ENCODE data around the gene MS4A3. TPM values are rescaled to one million over a fixed set of nuclear protein-coding genes. Genes with fewer than 3 reads are reported as not detected.
"Not testable (repeated sequence)": the region's sequence is repeated elsewhere in the genome, so short reads cannot be mapped to it uniquely, and the experiment has no call there.

Gene MS4A3
- total RNA-seq, 1 experiment from 2014 or later: not detected

- no peak for DNase-seq (ENCODE audit: low spot score)
- in situ Hi-C loops (cut with HindIII; ENCODE audit: low sequenced_read_pairs): no loop called here
Observed at GRCh38 chr11:60085909-60086308, 29.4 kb downstream of the MS4A3 start.

GRCh38 chr11:60087239-60087638 is 30.8 kb downstream of the MS4A3 start:
- no peak for DNase-seq (ENCODE audit: low spot score)
- in situ Hi-C loops (cut with HindIII; ENCODE audit: low sequenced_read_pairs): no loop called here

- in situ Hi-C loops (cut with HindIII; ENCODE audit: low sequenced_read_pairs): no loop called here
- DNase-seq (ENCODE audit: low spot score): no peak
Observed at GRCh38 chr11:60088364-60088763, 31.9 kb downstream of the MS4A3 start, which contains the start of gene MS4A2. Gene MS4A2 (plus strand): TSS chr11:60088664. CDS start chr11:60088766, 102 bp downstream.

- no peak for DNase-seq (ENCODE audit: low spot score)
- in situ Hi-C loops (cut with HindIII; ENCODE audit: low sequenced_read_pairs): no loop called here
Observed at GRCh38 chr11:60095477-60096120, 39.1 kb downstream of the MS4A3 start.

GRCh38 chr11:60097189-60097588 is 40.7 kb downstream of the MS4A3 start:
- no peak for DNase-seq (ENCODE audit: low spot score)
- in situ Hi-C loops (cut with HindIII; ENCODE audit: low sequenced_read_pairs): no loop called here

GRCh38 chr11:60098508-60098907 is 42.0 kb downstream of the MS4A3 start:
- in situ Hi-C loops (cut with HindIII; ENCODE audit: low sequenced_read_pairs): no loop called here
- DNase-seq (ENCODE audit: low spot score): no peak

- in situ Hi-C loops (cut with HindIII; ENCODE audit: low sequenced_read_pairs): no loop called here
- DNase-seq (ENCODE audit: low spot score): no peak
Observed at GRCh38 chr11:60100516-60100915, 44.1 kb downstream of the MS4A3 start.

- DNase-seq (ENCODE audit: low spot score); in situ Hi-C loops (cut with HindIII; ENCODE audit: low sequenced_read_pairs): not testable (repeated sequence)
Observed at GRCh38 chr11:60101368-60101767, 44.9 kb downstream of the MS4A3 start.

GRCh38 chr11:60104471-60105115 is 48.1 kb downstream of the MS4A3 start:
- in situ Hi-C loops (cut with HindIII; ENCODE audit: low sequenced_read_pairs); DNase-seq (ENCODE audit: low spot score): not testable (repeated sequence)

- DNase-seq (ENCODE audit: low spot score); in situ Hi-C loops (cut with HindIII; ENCODE audit: low sequenced_read_pairs): not testable (repeated sequence)
Observed at GRCh38 chr11:60108631-60109030, 52.2 kb downstream of the MS4A3 start.

GRCh38 chr11:60111793-60112192 is 55.3 kb downstream of the MS4A3 start:
- DNase-seq (ENCODE audit: low spot score): no peak
- in situ Hi-C loops (cut with HindIII; ENCODE audit: low sequenced_read_pairs): no loop called here

- in situ Hi-C loops (cut with HindIII; ENCODE audit: low sequenced_read_pairs): no loop called here
- DNase-seq (ENCODE audit: low spot score): no peak
Observed at GRCh38 chr11:60116996-60117790, 60.7 kb downstream of the MS4A3 start.

- in situ Hi-C loops (cut with HindIII; ENCODE audit: low sequenced_read_pairs): no loop called here
Observed at GRCh38 chr11:60118338-60118737, 61.9 kb downstream of the MS4A3 start.

GRCh38 chr11:60119710-60120109 is 63.2 kb downstream of the MS4A3 start:
- in situ Hi-C loops (cut with HindIII; ENCODE audit: low sequenced_read_pairs): no loop called here
- no peak for DNase-seq (ENCODE audit: low spot score)

More at GRCh38 chr11:60118338-60118737, 61.9 kb downstream of the MS4A3 start:
- DNase-seq (ENCODE audit: low spot score): no peak

Other genes starting within 250 kb of the MS4A3 start
- 103 and 124 TPM in 2 replicates for gene MRPL16, start 245.9 kb upstream of the MS4A3 start, total RNA-seq (2014; rRNA removed; shearing (Covaris generic))
- gene CBLIF, start 211.2 kb upstream of the MS4A3 start, total RNA-seq (2014; rRNA removed; shearing (Covaris generic)): not detected in 2 replicates
- gene TCN1, start 190.2 kb upstream of the MS4A3 start, total RNA-seq (2014; rRNA removed; shearing (Covaris generic)): not detected in 2 replicates
- gene OOSP3, start 177.9 kb upstream of the MS4A3 start, total RNA-seq (2014; rRNA removed; shearing (Covaris generic)): not detected in 2 replicates
- not detected in 2 replicates for gene OOSP1, start 118.2 kb upstream of the MS4A3 start, total RNA-seq (2014; rRNA removed; shearing (Covaris generic))
- not detected in 2 replicates for gene OOSP4A, start 92.6 kb upstream of the MS4A3 start, total RNA-seq (2014; rRNA removed; shearing (Covaris generic))
- gene OOSP4B, start 39.5 kb upstream of the MS4A3 start, total RNA-seq (2014; rRNA removed; shearing (Covaris generic)): not detected in 2 replicates
- not detected in 2 replicates for gene OOSP2, start 16.3 kb upstream of the MS4A3 start, total RNA-seq (2014; rRNA removed; shearing (Covaris generic))
- gene MS4A2, start 32.0 kb downstream of the MS4A3 start, total RNA-seq (2014; rRNA removed; shearing (Covaris generic)): not detected in 2 replicates
- gene MS4A6A, start 126.4 kb downstream of the MS4A3 start, total RNA-seq (2014; rRNA removed; shearing (Covaris generic)): not detected in 2 replicates
- not detected in 2 replicates for gene MS4A4E, start 186.5 kb downstream of the MS4A3 start, total RNA-seq (2014; rRNA removed; shearing (Covaris generic))
- gene MS4A4A, start 224.0 kb downstream of the MS4A3 start, total RNA-seq (2014; rRNA removed; shearing (Covaris generic)): not detected in 2 replicates

Measured in G401 (cell line).